WERI-Rb-1 (cell line): ENCODE data around the gene MAST1.

Source experiments
- DNase-seq: peaks from one replicate; pipeline ENCODE4 v3.0.0-alpha.2; 2020
- H3K27ac ChIP-seq: fragments of 250-450 bp; sonication (Bioruptor Pico); 2 replicates; pipeline ENCODE4 v1.5.1; 2020; ENCODE audit warnings: mild to moderate bottlenecking, moderate library complexity
- H3K27me3 ChIP-seq: fragments of 250-450 bp; sonication (Bioruptor Pico); 2 replicates; pipeline ENCODE4 v1.5.1; 2021; ENCODE audit warnings: mild to moderate bottlenecking, low read depth, moderate library complexity; ENCODE audit not compliant: insufficient read depth, severe bottlenecking
- H3K36me3 ChIP-seq: fragments of 250-450 bp; sonication (Bioruptor Pico); 2 replicates; pipeline ENCODE4 v1.5.1; 2020; ENCODE audit warnings: mild to moderate bottlenecking, moderate library complexity
- H3K4me3 ChIP-seq: 2 replicates; pipeline ENCODE4 v1.5.1; 2011; ENCODE audit warnings: low read depth, mild to moderate bottlenecking, control low read depth, low read length
- H3K9me3 ChIP-seq: fragments of 250-450 bp; sonication (Bioruptor Pico); 2 replicates; pipeline ENCODE4 v1.5.1; 2021; ENCODE audit warnings: mild to moderate bottlenecking, moderate library complexity; ENCODE audit not compliant: severe bottlenecking
- CTCF ChIP-seq: IDR thresholded peaks from 2 replicates; pipeline ENCODE4 v1.5.1; 2011; ENCODE audit warnings: low read depth, mild to moderate bottlenecking, control low read depth, inconsistent platforms, low read length

MAST1 gene

DNA sequence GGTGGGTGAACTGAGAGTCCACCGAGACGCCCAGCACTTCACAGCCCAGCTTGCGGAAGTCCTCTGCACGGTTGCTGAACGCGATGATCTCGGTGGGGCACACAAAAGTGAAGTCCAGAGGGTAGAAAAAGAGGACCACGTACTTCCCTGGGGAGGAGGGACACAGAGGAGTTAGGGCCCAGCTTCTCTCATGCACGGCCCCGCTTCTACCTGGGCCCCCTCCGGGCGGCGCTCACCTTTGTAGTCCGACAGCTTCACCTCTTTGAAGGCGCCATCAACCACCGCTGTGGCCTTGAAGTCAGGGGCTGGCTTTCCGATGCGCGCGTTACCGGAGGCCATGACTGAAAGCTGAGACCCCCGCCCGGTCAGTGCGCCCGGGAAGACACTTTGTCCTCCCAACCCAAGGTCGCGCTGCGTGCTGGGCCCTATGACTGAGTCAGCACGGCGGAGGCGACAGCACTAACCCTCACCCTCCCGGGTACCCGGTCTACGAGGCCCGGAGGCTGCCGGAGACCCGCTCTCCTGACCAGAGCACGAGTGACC, 37.3 kb upstream of the MAST1 start:
- no peaks in the 10 kb centered on the region for H3K27me3 ChIP-seq
- H3K9me3 ChIP-seq = no peaks in the 10 kb centered on the region
- peak overlapping the region; percentile 86 for H3K4me3 ChIP-seq
- peak overlapping the region; percentile 92 for H3K27ac ChIP-seq
- TF ChIP-seq CTCF = no peak
- DNase-seq = no peak
- peaks cover 42% of the 10 kb centered on the region for H3K36me3 ChIP-seq

DNA sequence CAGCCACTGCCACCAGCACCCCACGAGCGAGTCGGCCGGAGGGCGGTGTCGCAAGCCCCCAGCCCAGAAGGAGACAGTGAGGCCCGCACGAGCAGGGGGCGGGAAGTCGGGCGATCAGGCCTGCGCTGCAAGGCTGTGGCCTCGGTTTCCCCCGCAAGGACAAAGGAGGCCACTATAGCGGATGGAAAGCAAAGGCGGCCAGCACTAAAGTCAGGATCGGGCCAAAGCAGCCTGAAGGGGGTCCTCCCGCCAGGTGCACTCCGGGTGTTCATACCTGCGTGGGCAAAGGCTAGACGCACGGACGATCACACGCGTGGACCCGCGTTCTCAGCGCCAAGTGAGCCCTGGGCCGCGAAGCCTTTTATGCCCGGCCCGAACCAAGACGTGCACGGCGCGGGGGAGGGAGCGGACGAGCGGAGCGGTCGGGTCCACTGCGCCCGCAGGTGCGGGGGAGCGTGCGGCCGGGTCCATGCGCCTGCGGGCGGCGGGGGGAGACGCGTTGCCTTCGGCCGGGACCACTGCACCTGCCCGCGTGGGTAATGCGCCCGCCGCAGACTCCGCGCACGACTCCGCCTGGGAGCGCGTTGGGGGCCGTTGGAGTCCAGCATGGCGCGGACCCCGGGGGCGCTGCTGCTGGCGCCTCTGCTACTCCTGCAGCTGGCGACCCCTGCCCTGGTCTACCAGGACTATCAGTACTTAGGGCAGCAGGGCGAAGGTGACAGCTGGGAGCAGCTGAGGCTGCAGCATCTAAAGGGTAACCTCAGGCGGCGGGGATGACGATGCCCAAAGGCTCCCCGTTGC, 36.6 kb upstream of the MAST1 start, which contains the start of the genes PRDX2 and THSD8:
Gene PRDX2 (minus strand): TSS at position 335 of the 801 bp plus-strand sequence. CDS start 539 bp downstream, outside the sequence.
Gene THSD8 (plus strand): TSS at position 604 of the 801 bp plus-strand sequence. CDS start 3 bp downstream, at position 607.
- H3K27ac ChIP-seq = peak within 1 kb of the TSS; percentile 92
- H3K4me3 ChIP-seq = peak within 1 kb of the TSS; percentile 86
- H3K27me3 ChIP-seq = no peaks in the 10 kb centered on the region
- peak; percentile 82 for DNase-seq
- no peaks in the 10 kb centered on the region for H3K9me3 ChIP-seq
- 0 out of 2 replicates have a peak, but pooled peaks have one; percentile 2 for TF ChIP-seq CTCF
- peaks cover 42% of the 10 kb centered on the region for H3K36me3 ChIP-seq

GRCh38 chr19:12802267-12803106, 35.8 kb upstream of the MAST1 start:
- no peaks in the 10 kb centered on the region for H3K27me3 ChIP-seq

GRCh38 chr19:12804051-12804450, 34.3 kb upstream of the MAST1 start:
- no peak for DNase-seq
- Histone ChIP-seq H3K27ac (no peak overlapping the region), H3K4me3 (no peak overlapping the region)

More at GRCh38 chr19:12802267-12803106, 35.8 kb upstream of the MAST1 start:
- H3K27ac ChIP-seq = peak overlapping the region; percentile 92
- peaks cover 41% of the 10 kb centered on the region for H3K36me3 ChIP-seq
- no peak for DNase-seq
- TF ChIP-seq CTCF = no peak
- H3K9me3 ChIP-seq = no peaks in the 10 kb centered on the region
- peak overlapping the region; percentile 86 for H3K4me3 ChIP-seq

More at GRCh38 chr19:12804051-12804450, 34.3 kb upstream of the MAST1 start:
- Histone ChIP-seq H3K9me3 (no peaks in the 10 kb centered on the region), H3K36me3 (peaks cover 45% of the 10 kb centered on the region), H3K27me3 (no peaks in the 10 kb centered on the region)
- no peak for TF ChIP-seq CTCF
